Measurements from ENCODE around the gene PCDHGB3.
A peak's percentile ranks its signal among the peaks of the same experiment; 100 is the strongest.

The PCDHGB3 gene

DNA sequence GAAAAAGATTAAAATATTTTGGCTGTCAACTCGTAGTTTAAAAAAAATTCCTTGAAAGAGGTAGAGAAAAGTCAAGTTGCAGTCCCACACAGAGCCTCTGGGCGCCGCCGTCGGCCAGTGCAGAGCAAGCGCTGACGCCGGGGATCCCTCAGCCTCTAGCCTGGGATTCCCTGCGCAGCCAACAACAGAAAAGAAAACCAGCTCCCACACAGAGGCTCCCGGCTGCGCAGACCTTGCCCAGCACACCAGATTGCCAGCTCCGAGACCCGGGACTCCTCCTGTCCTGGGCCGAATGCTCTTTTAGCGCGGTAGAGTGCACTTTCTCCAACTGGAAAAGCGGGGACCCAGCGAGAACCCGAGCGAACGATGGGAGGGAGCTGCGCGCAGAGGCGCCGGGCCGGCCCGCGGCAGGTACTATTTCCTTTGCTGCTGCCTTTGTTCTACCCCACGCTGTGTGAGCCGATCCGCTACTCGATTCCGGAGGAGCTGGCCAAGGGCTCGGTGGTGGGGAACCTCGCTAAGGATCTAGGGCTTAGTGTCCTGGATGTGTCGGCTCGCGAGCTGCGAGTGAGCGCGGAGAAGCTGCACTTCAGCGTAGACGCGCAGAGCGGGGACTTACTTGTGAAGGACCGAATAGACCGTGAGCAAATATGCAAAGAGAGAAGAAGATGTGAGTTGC lies 47.6 kb downstream of the PCDHGB3 start, which contains the start of gene PCDHGB7:
TSS of gene PCDHGB7 (plus strand) at position 184 of the 679 bp plus-strand sequence. CDS start at position 367, 183 bp downstream.
- DNase-seq (ENCODE audit: low read depth in 2 of 3, low spot score in 1 of 3), result peak; percentile 27 to 43 (median 39)

- DNase-seq (ENCODE audit: low read depth in 2 of 3, low spot score in 1 of 3), result no peak
These were observed 49.2 kb downstream of the PCDHGB3 start for GRCh38 chr5:141419074-141419880.

DNA sequence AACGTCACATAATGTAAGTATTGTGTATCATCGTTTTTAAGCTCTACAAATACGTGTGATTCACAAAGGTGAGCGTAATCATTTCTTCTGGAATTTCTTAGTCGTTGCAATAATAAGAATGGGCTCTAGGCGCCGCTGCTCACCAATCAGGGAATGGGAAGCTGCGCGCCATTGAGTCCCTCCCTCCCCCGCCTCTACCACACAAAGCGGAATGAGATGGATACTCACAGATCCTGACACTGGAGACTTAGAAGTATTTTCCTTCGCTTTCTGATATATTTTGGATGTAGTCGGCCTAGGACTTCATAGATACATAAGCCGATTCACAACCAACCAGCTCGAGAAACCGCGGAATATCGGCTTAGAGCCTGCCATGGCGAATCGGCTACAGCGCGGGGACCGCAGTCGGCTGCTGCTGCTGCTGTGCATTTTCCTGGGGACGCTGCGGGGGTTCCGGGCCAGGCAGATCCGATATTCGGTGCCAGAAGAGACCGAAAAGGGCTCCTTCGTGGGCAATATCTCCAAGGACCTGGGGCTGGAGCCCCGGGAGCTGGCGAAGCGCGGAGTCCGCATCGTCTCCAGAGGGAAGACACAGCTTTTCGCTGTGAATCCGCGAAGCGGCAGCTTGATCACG lies 50.9 kb downstream of the PCDHGB3 start, which contains the start of gene PCDHGA11:
TSS of gene PCDHGA11 (plus strand) at position 197 of the 634 bp plus-strand sequence. CDS start at position 374, 177 bp downstream.
- peak in 2 of 3 donors; percentile 36 to 53 for DNase-seq (ENCODE audit: low read depth in 2 of 3, low spot score in 1 of 3)

- no peak for DNase-seq (ENCODE audit: low read depth in 2 of 3, low spot score in 1 of 3)
These were observed 51.4 kb downstream of the PCDHGB3 start for GRCh38 chr5:141421489-141421855.

All from stimulated activated CD4-positive, alpha-beta T cell treated with anti-CD3 and anti-CD28 coated beads, Interleukin-12 subunit alpha, Interleukin-12 subunit beta, amount 100 ng/mL, for 48 hours (primary cell).